CD4-positive, alpha-beta T cell (primary cell): Measurements from ENCODE around the gene FOSB. TPM values are rescaled to one million over a fixed set of nuclear protein-coding genes. Genes with fewer than 3 reads are reported as not detected.
A peak's percentile ranks its signal among the peaks of the same experiment; 100 is the strongest.

Experiments
- ATAC-seq: fragments of 200-7000 bp; cut with Tn5 transposase; one replicate; pipeline ENCODE4 v1.10.0; 2022; ENCODE audit warnings: mild to moderate bottlenecking; ENCODE audit not compliant: poor library complexity
- CTCF ChIA-PET: fragments of 350-600 bp; sonication (Branson Sonifier 250); formaldehyde crosslinking; loops from one replicate; lab custom pipeline; 2021; ENCODE audit warnings: antibody characterized with exemption, inconsistent platforms; lab: Charles Lee
- POLR2A ChIA-PET: fragments of 350-600 bp; sonication (Branson Sonifier 250); formaldehyde crosslinking; loops from one replicate; lab custom pipeline; 2021; ENCODE audit warnings: antibody characterized with exemption, inconsistent platforms; lab: Charles Lee
- DNase-seq, 14 experiments: peaks; one replicate each; pipeline ENCODE4 v3.0.0-alpha.2; 2013 to 2020; ENCODE audit warnings: mixed read lengths in 2 of 14
- H3K27ac ChIP-seq, 2 donors: one replicate each; pipeline versions ENCODE4 v1.5.1 to v1.7.0; 2013; ENCODE audit warnings: low read length in 2 of 2, low read depth in 1 of 2, mild to moderate bottlenecking in 1 of 2
- H3K27me3 ChIP-seq, 2 experiments: 1 replicate in 1 of 2; 2 replicates in 1 of 2; pipeline versions ENCODE4 v1.6.1 to v1.7.0; 2013; ENCODE audit warnings: low read length in 2 of 2, control low read depth in 1 of 2, mild to moderate bottlenecking in 1 of 2, moderate library complexity in 1 of 2; ENCODE audit not compliant: insufficient read depth in 2 of 2, control insufficient read depth in 1 of 2
- H3K36me3 ChIP-seq: one replicate; pipeline ENCODE4 v1.6.1; 2013; ENCODE audit warnings: low read length, control low read depth; ENCODE audit not compliant: insufficient read depth
- H3K4me1 ChIP-seq: one replicate; pipeline ENCODE4 v1.6.1; 2013; ENCODE audit warnings: low read length, control low read depth; ENCODE audit not compliant: insufficient read depth
- H3K4me3 ChIP-seq: one replicate; pipeline ENCODE4 v1.5.1; 2013; ENCODE audit warnings: mild to moderate bottlenecking, low read length, moderate library complexity
- H3K9me3 ChIP-seq, 2 experiments: 1 replicate in 1 of 2; 2 replicates in 1 of 2; pipeline versions ENCODE4 v1.6.1 to v1.7.0; 2013; ENCODE audit warnings: low read length in 2 of 2, mild to moderate bottlenecking in 2 of 2, control low read depth in 1 of 2, moderate library complexity in 1 of 2; ENCODE audit not compliant: control insufficient read depth in 1 of 2, insufficient read depth in 1 of 2
- H3K27ac Mint-ChIP-seq: one replicate; pipeline ENCODE4 v1.8.0; 2020; ENCODE audit warnings: mixed read lengths
- H3K27me3 Mint-ChIP-seq: one replicate; pipeline ENCODE4 v1.8.0; 2021; ENCODE audit warnings: mixed read lengths
- H3K36me3 Mint-ChIP-seq: one replicate; pipeline ENCODE4 v1.8.0; 2021; ENCODE audit warnings: low read depth, mixed read lengths
- H3K4me1 Mint-ChIP-seq: one replicate; pipeline ENCODE4 v1.8.0; 2021; ENCODE audit warnings: low read depth, mixed read lengths
- H3K4me3 Mint-ChIP-seq: one replicate; pipeline ENCODE4 v1.8.0; 2020; ENCODE audit warnings: mild to moderate bottlenecking, mixed read lengths
- H3K9me3 Mint-ChIP-seq: one replicate; pipeline ENCODE4 v1.8.0; 2020; ENCODE audit warnings: mixed read lengths
- CTCF ChIP-seq: fragments of 200-600 bp; IDR thresholded peaks from one replicate; pipeline ENCODE4 v1.8.0; 2022; ENCODE audit warnings: antibody characterized with exemption, mild to moderate bottlenecking
- intact Hi-C, 2 experiments: fragments of 100-400 bp; cut with DNase I in 1 of 2; cut with micrococcal nuclease in 1 of 2; formaldehyde crosslinking; loops; one replicate each; pipeline versions ENCODE4 v1.15.1 to v1.9.0; 2023 to 2025; cut with DNase I, micrococcal nuclease
- total RNA-seq, 174 experiments: library from RNA in 2 of 174; stranded (reverse) in 2 of 174; gene quantifications; one replicate each; pipeline ENCODE4 v1.2.3 and lab custom pipeline; 2021 to 2026

The FOSB gene
- total RNA-seq, 2 experiments from 2014 or later = 422 to 424 TPM

- intact Hi-C loops = loop anchor here in 1 of 2 experiments (10.0 kb wide), 1 partner anchor 163 kb away; the partner anchor contains the start of gene OPA3
- H3K4me1 ChIP-seq = peaks cover 42% of the 10 kb centered on the region
- Mint-ChIP-seq H3K9me3 (no peaks in the 10 kb centered on the region), H3K36me3 (peaks cover 41% of the 10 kb centered on the region), H3K4me3 (peak overlapping the region; percentile 65), H3K27me3 (no peaks in the 10 kb centered on the region), H3K27ac (peak overlapping the region; percentile 10), H3K4me1 (peaks cover 48% of the 10 kb centered on the region)
- peaks cover 16% of the 10 kb centered on the region for H3K36me3 ChIP-seq
- no peaks in the 10 kb centered on the region for H3K27me3 ChIP-seq
- no peak for TF ChIP-seq CTCF
- H3K27ac ChIP-seq = no peak overlapping the region
- ATAC-seq (no peak), DNase-seq (no peak)
- ChIA-PET POLR2A (interaction anchor here (1.1 kb wide), 1 partner anchor 57 kb away, joined by 4 read pairs; no protein-coding TSS in a partner anchor), CTCF (interaction anchor here (1.1 to 2.3 kb wide), 2 partner anchors 57 to 136 kb away, joined by 3 to 6 read pairs; no protein-coding TSS in a partner anchor)
- H3K4me3 ChIP-seq = no peak overlapping the region
- no peaks in the 10 kb centered on the region for H3K9me3 ChIP-seq
Measured at GRCh38 chr19:45421947-45422498, 45.8 kb upstream of the FOSB start.

- peaks cover 53% of the 10 kb centered on the region for H3K4me1 Mint-ChIP-seq
- peaks cover 6% of the 10 kb centered on the region for H3K27me3 Mint-ChIP-seq
- Histone ChIP-seq H3K27ac (peak overlapping the region; percentile 54 to 75), H3K27me3 (no peaks in the 10 kb centered on the region), H3K4me1 (peaks cover 48% of the 10 kb centered on the region), H3K36me3 (peaks cover 13% of the 10 kb centered on the region), H3K9me3 (no peaks in the 10 kb centered on the region), H3K4me3 (peak overlapping the region; percentile 90)
- H3K9me3 Mint-ChIP-seq = no peaks in the 10 kb centered on the region
- DNase-seq (peak in 11 of 14 experiments; percentile 58 to 90 (median 75)), ATAC-seq (peak; percentile 67)
- CTCF ChIA-PET = interaction anchor here (0.7 to 3.0 kb wide), 2 partner anchors 16 to 29 kb away, joined by 4 to 20 read pairs; no protein-coding TSS in a partner anchor
- peaks cover 36% of the 10 kb centered on the region for H3K36me3 Mint-ChIP-seq
- POLR2A ChIA-PET = no interaction called here
- intact Hi-C loops = loop anchor here in 1 of 2 experiments (10.0 kb wide), 1 partner anchor 162 kb away; the partner anchor contains the start of gene OPA3
- no peak for TF ChIP-seq CTCF
- peak overlapping the region; percentile 80 for H3K27ac Mint-ChIP-seq
- peak overlapping the region; percentile 92 for H3K4me3 Mint-ChIP-seq
Measured at GRCh38 chr19:45423033-45423588, 44.7 kb upstream of the FOSB start.

GRCh38 chr19:45423589-45424190, 44.1 kb upstream of the FOSB start, which contains the start of gene ERCC1:
ERCC1 (minus strand) TSS chr19:45423917; CDS start chr19:45423374, 543 bp downstream.
- H3K27ac ChIP-seq = peak within 1 kb of the TSS; percentile 54 to 75
- intact Hi-C loops = loop anchor here in 1 of 2 experiments (2.0 to 10.0 kb wide), 2 partner anchors 17 to 161 kb away; partner anchors contain the start of genes OPA3 and POLR1G
- peak within 1 kb of the TSS; percentile 80 for H3K27ac Mint-ChIP-seq
- peaks cover 12% of the 10 kb centered on the region for H3K36me3 ChIP-seq
- DNase-seq (peak in 7 of 14 experiments; percentile 36 to 87 (median 48)), ATAC-seq (peak; percentile 58)
- H3K4me1 Mint-ChIP-seq = peaks cover 48% of the 10 kb centered on the region
- peak within 1 kb of the TSS; percentile 90 for H3K4me3 ChIP-seq
- ChIA-PET POLR2A (interaction anchor here (1.0 kb wide), 2 partner anchors 18 to 55 kb away, joined by 3 read pairs; no protein-coding TSS in a partner anchor), CTCF (interaction anchor here (0.7 to 3.0 kb wide), 4 partner anchors 16 to 55 kb away, joined by 3 to 20 read pairs (median 8); no protein-coding TSS in a partner anchor)
- peaks cover 9% of the 10 kb centered on the region for H3K27me3 Mint-ChIP-seq
- peaks cover 32% of the 10 kb centered on the region for H3K36me3 Mint-ChIP-seq
- no peaks in the 10 kb centered on the region for H3K9me3 Mint-ChIP-seq
- peaks cover 4 to 5% of the 10 kb centered on the region in 2 experiments for H3K27me3 ChIP-seq
- H3K9me3 ChIP-seq = no peaks in the 10 kb centered on the region
- no peak for TF ChIP-seq CTCF
- H3K4me3 Mint-ChIP-seq = peak within 1 kb of the TSS; percentile 92
- peaks cover 53% of the 10 kb centered on the region for H3K4me1 ChIP-seq
